Large intestine (tissue), 3 donors: ENCODE data around the gene ABHD16A. TPM values are rescaled to one million over a fixed set of nuclear protein-coding genes. Genes with fewer than 3 reads are reported as not detected.

ENCODE experiments used
- DNase-seq, 2 donors: peaks; one replicate each; pipeline versions ENCODE4 v3.0.0 to v3.0.0-alpha.2; 2013
- H3K27ac ChIP-seq: one replicate; pipeline ENCODE4 v1.5.1; 2013; ENCODE audit warnings: low read length
- H3K27me3 ChIP-seq: 2 replicates; pipeline ENCODE4 v1.6.1; 2013; ENCODE audit warnings: low read length; ENCODE audit not compliant: control insufficient read depth, insufficient read depth
- H3K36me3 ChIP-seq: 2 replicates; pipeline ENCODE4 v1.6.1; 2013; ENCODE audit warnings: low read length; ENCODE audit not compliant: control insufficient read depth, insufficient read depth
- H3K4me1 ChIP-seq: one replicate; pipeline ENCODE4 v1.6.1; 2013; ENCODE audit warnings: low read length; ENCODE audit not compliant: control insufficient read depth, insufficient read depth
- H3K4me3 ChIP-seq: one replicate; pipeline ENCODE4 v1.5.1; 2013; ENCODE audit warnings: low read length
- H3K9me3 ChIP-seq: one replicate; pipeline ENCODE4 v1.6.1; 2013; ENCODE audit warnings: mild to moderate bottlenecking, low read depth, low read length, moderate library complexity; ENCODE audit not compliant: control insufficient read depth
- WGBS: methylation state at CpG from one replicate; pipeline ENCODE4 v1.1.5; 2013; ENCODE audit warnings: low lambda C conversion rate; ENCODE audit not compliant: insufficient coverage; 5-methylcytosine and 5-hydroxymethylcytosine counted together
- polyA plus RNA-seq: library from polyadenylated mRNA; unstranded; fragments of 120-200 nt; gene quantifications from one replicate; pipeline ENCODE4 v1.2.1, GENCODE V29; 2013

Gene ABHD16A
- polyA plus RNA-seq, 1 donor = 62.5 TPM

DNA sequence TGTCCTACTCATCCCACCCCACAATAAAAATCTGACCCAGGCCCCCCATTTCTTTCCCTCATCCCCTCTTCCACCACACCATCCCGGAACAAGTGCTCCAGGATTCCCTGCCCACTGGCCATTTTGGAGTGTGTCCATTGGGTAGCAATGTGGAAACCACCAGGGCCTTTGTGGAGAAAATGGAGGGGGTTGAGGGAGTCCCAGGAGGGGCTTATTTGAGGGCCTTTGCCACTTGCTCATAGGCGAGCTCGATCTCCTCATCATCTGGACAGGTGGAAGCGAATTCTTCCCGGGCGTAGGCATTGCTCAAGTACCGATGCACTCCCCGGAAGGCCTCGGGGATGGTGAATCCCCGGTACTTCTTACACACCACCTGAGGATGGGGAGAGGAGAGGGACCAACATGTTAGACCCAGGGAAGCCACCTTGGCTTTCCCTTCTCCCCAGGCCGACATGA, 27.5 kb upstream of the ABHD16A start:
- Histone ChIP-seq H3K36me3 (peaks cover 65% of the 10 kb centered on the region), H3K4me1 (peaks cover 30% of the 10 kb centered on the region), H3K9me3 (no peaks in the 10 kb centered on the region), H3K27ac (peak overlapping the region; percentile 99), H3K27me3 (no peaks in the 10 kb centered on the region), H3K4me3 (peak overlapping the region; percentile 96)
- DNase-seq = no peak
- no CpG with 5 or more reads among the region's 11 CpGs for WGBS

DNA sequence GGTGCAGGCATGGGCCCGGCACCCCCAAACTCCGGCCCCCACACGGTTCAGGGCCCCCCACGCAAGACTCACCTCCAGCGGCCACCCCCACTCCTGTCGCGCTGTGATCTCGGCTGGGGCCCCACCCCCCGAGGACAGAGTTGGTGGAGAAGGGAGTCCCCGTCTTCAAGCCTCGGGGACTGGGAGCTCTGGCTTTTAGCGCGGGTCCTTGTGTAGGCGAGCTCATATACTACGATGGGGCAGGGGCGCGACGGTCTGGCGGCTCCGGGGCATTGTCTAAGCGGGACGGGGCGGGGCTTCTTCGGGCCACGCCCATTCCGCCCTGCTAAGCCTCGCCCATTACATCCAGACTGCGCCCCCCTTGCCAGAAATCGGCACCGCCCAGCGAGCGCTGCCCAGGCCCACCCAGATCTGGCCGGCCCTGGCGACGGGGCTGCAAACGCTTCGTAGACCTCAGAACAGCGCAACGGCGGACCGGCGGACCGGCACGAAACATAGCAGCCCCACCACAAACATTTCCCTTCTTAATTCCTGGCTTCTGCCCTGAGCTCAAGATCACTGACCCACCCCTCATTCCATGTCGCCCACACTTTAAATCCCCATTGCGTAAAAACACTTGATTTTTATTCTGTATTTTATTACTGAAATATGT, 27.0 kb upstream of the ABHD16A start:
- Histone ChIP-seq H3K27ac (peak overlapping the region; percentile 99), H3K9me3 (no peaks in the 10 kb centered on the region), H3K4me3 (peak overlapping the region; percentile 96), H3K27me3 (no peaks in the 10 kb centered on the region), H3K4me1 (peaks cover 30% of the 10 kb centered on the region), H3K36me3 (peaks cover 68% of the 10 kb centered on the region)
- peak; percentile 88 for DNase-seq
- no CpG with 5 or more reads among the region's 46 CpGs for WGBS

DNA sequence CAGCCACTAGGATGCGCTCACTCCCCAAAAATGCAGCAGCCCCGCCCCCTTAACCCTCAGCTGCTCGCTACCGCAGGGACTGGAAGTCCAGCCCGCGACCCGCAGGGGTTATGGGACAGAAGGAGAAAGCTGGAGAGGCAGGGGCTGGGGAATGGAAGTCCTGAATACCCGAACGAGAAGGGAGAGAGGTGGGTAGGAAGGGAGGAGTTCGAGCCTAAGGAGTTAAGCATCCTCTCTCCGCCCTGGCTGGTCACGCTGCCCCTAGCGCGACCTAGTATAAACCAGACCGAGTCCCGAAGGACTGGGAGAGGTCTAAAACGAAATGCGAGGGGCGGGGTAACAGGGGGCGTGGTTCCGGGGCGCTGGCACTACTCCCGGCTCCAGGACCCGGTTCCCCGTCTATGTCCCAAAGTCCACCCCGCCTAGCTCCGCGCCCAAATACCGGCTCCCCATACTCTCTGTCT, 26.4 kb upstream of the ABHD16A start:
- Histone ChIP-seq H3K27me3 (no peaks in the 10 kb centered on the region), H3K27ac (peak overlapping the region; percentile 99), H3K9me3 (no peaks in the 10 kb centered on the region), H3K36me3 (peaks cover 68% of the 10 kb centered on the region), H3K4me3 (peak overlapping the region; percentile 96), H3K4me1 (peaks cover 30% of the 10 kb centered on the region)
- WGBS = no CpG with 5 or more reads among the region's 29 CpGs
- peak; percentile 87 to 94 for DNase-seq

DNA sequence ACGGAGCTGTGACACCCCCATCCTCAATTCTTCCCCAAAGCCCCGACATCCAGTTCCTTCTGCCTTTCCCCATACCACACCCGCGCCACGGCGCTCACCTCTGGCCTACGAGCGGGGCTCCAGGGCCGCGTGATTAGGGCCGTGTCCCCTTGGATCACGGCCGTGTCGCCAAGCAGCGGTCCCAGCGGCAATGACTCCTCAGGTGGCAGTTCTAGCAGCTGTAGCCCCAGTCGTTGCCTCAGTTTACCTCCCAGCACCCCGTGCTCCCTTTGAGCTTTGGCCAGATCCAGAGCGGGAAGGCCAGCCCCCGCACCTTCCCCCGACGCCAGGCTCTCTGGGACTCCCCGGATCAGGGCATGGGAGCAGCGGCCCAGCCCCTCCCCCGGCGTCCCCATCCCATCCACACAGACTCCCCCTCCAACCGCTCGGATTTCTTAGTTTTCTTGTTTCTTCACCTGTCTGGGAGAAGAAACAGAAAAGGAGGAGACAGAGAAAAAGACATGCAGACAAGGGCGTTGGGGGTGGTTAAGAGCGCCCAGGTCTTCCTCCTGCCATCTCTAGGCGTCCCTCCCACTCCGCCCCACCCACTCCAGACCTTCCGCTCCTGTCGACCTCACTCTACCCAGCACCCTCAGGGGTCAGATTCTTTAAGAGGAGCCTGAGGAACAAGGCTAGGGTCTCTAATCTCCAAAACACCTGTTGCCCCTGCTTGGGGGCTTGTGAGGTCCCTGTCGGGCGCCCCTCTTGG, 25.8 kb upstream of the ABHD16A start, which contains the start of gene DDAH2:
TSS of gene DDAH2 (minus strand) at position 533 of the 748 bp plus-strand sequence. CDS start at position 395, 138 bp downstream.
- Histone ChIP-seq H3K27me3 (no peaks in the 10 kb centered on the region), H3K4me3 (peak within 1 kb of the TSS; percentile 96), H3K36me3 (peaks cover 62% of the 10 kb centered on the region), H3K9me3 (no peaks in the 10 kb centered on the region), H3K27ac (peak within 1 kb of the TSS; percentile 99), H3K4me1 (peaks cover 24% of the 10 kb centered on the region)
- DNase-seq = peak in 1 of 2 donors; percentile 35
- WGBS = no CpG with 5 or more reads among the region's 36 CpGs

DNA sequence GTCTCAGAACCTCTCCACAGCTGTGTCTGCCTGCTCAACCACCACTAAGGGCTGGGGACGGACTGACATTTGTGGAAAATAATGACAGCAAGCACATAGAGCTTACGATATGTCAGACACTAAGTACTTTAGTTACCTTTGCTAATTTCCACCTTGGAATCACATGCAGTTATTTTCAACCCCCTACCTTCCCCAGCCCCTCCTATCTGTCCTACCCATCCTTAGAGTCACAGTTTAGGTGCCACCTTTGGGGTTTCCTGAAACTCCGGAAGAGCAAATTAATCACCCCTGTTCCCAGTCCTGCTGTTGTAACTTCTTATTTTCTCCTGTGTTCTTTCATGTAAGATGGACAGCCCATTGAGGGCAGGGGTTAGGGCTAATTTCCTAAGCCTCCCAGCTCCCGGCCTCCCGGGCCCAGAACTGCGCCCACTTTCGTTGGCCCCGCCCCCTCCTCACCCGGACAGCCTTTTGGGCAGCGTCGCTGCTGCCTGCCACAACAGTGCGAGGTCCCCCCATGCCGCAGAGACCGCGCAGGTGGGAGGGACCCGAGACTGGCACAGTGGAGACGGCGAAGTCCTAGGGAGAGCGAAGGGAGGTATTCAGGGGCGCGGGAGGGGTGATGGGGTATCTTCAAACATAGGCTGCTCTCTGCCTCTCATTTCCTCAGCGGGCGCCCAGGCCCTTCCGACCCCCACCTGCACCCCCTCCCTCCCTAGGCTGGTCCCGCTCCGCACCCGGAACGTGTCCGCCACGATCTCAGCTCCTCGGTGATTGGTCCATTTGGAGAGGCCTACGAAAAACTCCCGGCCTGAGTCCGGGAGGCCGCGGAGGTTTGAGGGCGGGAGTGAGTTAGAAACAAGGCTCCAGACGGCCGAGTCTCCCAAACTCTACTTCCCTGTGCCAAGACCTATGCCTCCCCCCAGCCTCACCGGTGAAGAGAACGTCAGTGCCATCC, 24.9 kb upstream of the ABHD16A start:
- Histone ChIP-seq H3K4me3 (peak overlapping the region; percentile 96), H3K4me1 (peaks cover 20% of the 10 kb centered on the region), H3K27ac (no peak overlapping the region), H3K36me3 (peaks cover 52% of the 10 kb centered on the region), H3K9me3 (peaks cover 2% of the 10 kb centered on the region), H3K27me3 (no peaks in the 10 kb centered on the region)
- DNase-seq = no peak
- no CpG with 5 or more reads among the region's 41 CpGs for WGBS

DNA sequence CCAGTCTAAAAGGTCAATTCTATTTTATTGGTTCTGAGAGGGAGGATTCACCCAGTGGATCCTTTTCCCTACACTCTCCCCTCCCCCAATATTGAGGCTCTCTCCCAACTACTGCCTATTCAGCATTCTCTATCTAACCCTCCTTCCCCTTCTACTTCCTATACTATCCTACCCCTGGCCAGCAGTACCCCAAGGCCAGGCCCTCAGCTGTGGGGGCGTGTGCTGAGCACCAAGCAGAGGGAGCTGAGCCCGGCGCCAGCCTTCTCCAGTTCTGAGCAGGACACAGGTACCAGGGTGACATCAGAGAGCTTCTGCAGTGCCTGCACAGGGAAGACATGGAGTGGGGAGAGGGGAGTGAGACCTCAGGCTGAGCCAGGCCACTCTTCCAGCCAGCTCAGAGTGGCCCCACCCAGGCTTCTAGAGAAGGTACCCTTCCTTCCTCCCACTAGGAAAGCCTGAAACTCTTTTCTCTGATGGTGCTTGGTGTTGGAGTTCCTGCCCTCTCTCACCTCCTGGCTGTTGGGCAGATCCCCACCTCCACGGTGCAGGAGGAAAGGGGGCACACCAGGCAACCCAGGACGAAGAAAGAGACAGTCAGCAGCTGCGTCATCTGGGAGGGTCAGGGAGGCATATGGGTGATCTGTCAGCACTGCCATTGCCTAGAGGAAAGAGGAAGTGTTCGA, 24.1 kb upstream of the ABHD16A start:
- peaks cover 2% of the 10 kb centered on the region for H3K9me3 ChIP-seq
- peaks cover 46% of the 10 kb centered on the region for H3K36me3 ChIP-seq
- no peak overlapping the region for H3K27ac ChIP-seq
- WGBS = no CpG with 5 or more reads among the region's 7 CpGs
- peaks cover 20% of the 10 kb centered on the region for H3K4me1 ChIP-seq
- H3K4me3 ChIP-seq = no peak overlapping the region
- H3K27me3 ChIP-seq = no peaks in the 10 kb centered on the region
- no peak for DNase-seq

DNA sequence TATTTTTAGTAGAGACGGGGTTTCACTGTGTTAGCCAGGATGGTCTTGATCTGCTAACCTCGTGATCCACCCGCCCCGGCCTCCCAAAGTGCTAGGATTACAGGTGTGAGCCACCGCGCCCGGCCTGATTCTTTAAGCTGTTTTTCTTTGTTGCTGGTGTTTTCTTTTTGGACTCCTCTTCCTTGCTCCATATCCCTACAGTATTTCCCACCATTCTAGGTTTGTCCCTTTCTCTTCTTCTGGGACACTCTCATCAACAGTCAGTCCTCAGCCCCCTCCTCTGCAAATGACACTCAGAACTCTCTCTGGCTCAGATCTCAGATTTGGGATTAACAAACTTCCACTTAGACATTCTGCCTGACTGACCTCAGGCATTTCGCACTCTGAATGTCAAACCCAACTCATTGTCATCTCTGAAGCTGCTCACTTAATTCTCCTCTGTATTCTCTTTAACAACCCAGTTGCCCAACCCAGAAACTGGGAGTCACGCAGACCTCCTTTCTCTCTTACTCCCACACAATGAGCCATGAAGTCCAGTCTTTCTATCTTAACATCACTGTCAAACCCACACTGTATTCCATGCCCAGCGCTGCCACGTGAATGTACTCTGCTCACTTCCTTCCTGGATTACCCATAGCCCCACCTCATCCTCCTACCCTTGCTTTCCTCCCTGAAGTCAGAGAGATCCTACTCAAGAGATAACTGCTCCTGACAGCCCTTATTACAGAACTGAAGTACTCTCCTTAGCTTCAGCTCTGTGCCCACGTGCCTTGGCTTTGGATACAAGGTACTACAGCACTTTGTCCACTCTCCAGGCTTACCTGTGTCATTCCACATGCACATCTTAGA, 22.6 kb upstream of the ABHD16A start:
- Histone ChIP-seq H3K4me3 (no peak overlapping the region), H3K9me3 (peaks cover 2% of the 10 kb centered on the region), H3K27me3 (no peaks in the 10 kb centered on the region), H3K36me3 (peaks cover 32% of the 10 kb centered on the region), H3K4me1 (peaks cover 18% of the 10 kb centered on the region), H3K27ac (no peak overlapping the region)
- WGBS = no CpG with 5 or more reads among the region's 12 CpGs
- DNase-seq = no peak

DNA sequence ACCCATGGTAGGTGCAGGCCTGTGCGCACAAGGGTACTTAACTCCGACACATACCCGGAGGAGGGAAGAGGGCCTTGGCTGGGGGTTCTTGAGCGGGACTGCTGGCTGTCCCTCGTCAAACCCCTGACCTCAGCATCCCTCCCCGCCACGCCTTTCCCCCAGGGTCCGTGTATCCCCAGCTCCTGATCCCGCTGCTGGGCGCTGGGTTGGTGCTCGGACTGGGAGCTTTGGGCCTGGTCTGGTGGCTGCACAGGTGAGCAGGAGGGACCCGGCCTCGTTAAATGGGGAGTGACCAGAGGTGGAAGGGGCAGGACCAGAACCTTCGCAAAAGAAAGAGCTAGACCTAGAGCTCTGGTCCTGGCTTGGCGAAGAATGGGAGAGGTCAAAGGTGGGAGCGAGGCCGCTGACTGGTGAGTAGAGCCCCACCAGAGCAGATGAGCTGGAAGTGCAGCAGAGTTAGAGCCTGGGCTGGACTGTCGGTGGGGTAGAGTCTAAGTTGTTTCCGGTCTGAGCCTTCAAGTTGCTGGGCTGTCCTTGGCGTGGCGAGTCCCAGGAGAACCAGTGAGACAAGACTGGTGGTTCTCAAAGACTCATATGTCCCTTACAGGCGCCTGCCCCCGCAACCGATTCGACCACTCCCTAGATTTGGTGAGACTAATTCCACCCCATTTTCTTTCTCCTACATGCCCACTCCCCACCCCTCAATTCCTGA, 21.0 kb upstream of the ABHD16A start:
- Histone ChIP-seq H3K4me3 (no peak overlapping the region), H3K27me3 (no peaks in the 10 kb centered on the region), H3K9me3 (peaks cover 2% of the 10 kb centered on the region), H3K4me1 (peaks cover 15% of the 10 kb centered on the region), H3K36me3 (peaks cover 27% of the 10 kb centered on the region), H3K27ac (no peak overlapping the region)
- no peak for DNase-seq
- 93% methylated on average over 4 of the region's 25 CpGs for WGBS
